Vagina (tissue), 2 donors: ENCODE measurements around the gene ZSWIM6. TPM values are rescaled to one million over a fixed set of nuclear protein-coding genes. Genes with fewer than 3 reads are reported as not detected.

Experiments used
- DNase-seq, 2 donors: peaks; one replicate each; pipeline ENCODE4 v3.0.0-alpha.2; 2017; ENCODE audit errors: extremely low spot score in 2 of 2
- H3K27ac ChIP-seq: fragments of 200-600 bp; sonication (generic); one replicate; pipeline ENCODE4 v1.5.1; 2019
- H3K27me3 ChIP-seq: fragments of 200-600 bp; sonication (generic); one replicate; pipeline ENCODE4 v1.5.1; 2019
- H3K36me3 ChIP-seq, 2 donors: fragments of 200-600 bp; sonication (generic); one replicate each; pipeline ENCODE4 v1.5.1; 2017 to 2019
- H3K4me1 ChIP-seq: fragments of 200-600 bp; sonication (generic); one replicate; pipeline ENCODE4 v1.5.1; 2019
- H3K4me3 ChIP-seq, 2 donors: fragments of 200-600 bp; sonication (generic); 1 replicate in 1 of 2; 2 replicates in 1 of 2; pipeline ENCODE4 v1.5.1; 2016 to 2019
- H3K9me3 ChIP-seq: fragments of 200-600 bp; sonication (generic); one replicate; pipeline ENCODE4 v1.5.1; 2019
- POLR2A ChIP-seq, 2 donors: fragments of 450-650 bp; IDR thresholded peaks; one replicate each; pipeline ENCODE4 v1.6.1; 2017; ENCODE audit warnings: antibody characterized with exemption in 2 of 2, mild to moderate bottlenecking in 2 of 2, moderate library complexity in 2 of 2
- POLR2AphosphoS5 ChIP-seq, 2 donors: sonication (generic); formaldehyde crosslinking; IDR thresholded peaks; one replicate each; pipeline ENCODE4 v1.9.0; 2017; ENCODE audit warnings: antibody characterized with exemption in 2 of 2, mild to moderate bottlenecking in 2 of 2, low read depth in 1 of 2; ENCODE audit not compliant: insufficient read depth in 1 of 2
- intact Hi-C: fragments of 100-400 bp; cut with DNase I; formaldehyde crosslinking; loops from one replicate; pipeline ENCODE4 v1.15.1; 2023
- total RNA-seq: library from RNA; depleted of rRNA; stranded (reverse); fragments of >200 nt; gene quantifications from one replicate; pipeline ENCODE4 v1.2.3, GENCODE V29; 2016
- TF ChIP-seq, protein P1 (sequence below), 3 experiments: fragments of 450-650 bp in 2 of 3; fragments of 200-600 bp in 1 of 3; sonication (generic) in 1 of 3; IDR thresholded peaks; one replicate each; pipeline ENCODE4 v1.5.1; 2017 to 2019; ENCODE audit warnings: antibody characterized with exemption in 3 of 3, mild to moderate bottlenecking in 2 of 3, moderate library complexity in 2 of 3

ZSWIM6 gene
- total RNA-seq, 1 donor from 2014 or later = 16.7 TPM

DNA sequence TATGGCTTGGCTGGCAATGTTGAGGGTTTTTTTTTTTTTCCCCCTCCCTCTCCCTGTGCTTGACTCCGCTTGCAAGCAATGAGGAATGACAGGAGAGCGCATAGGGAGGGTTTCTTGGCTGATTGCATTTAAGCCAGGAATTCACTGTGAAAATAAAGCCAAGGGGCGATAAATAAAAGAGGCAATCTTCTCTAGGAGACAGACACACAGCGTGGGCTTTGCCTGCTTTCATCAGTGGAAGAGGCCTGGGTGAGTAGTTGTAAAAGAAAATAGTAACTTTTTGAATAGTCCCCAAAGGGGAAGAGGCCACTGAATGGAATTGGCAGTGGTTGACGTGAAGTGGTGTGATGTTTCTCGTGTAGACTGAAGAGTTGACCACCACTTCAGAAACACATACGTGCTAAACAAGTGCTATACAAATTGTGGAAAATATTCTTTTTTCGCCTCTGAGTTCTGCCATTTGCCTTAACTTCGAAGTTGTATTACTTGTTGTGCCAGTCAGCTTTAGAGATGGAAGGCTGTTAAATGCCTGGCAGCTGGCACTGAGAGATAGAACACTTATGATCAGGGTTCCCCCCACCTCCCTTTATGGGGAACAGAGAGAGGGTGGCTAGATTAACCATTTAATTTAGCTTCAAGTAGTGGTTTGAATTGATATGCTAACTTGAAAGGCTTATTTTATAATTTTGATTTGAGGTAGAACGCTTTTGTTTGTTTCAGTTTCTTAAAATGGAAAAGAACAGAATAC is 3.0 kb downstream of the ZSWIM6 start:
- Histone ChIP-seq H3K4me1 (peaks cover 21% of the 10 kb centered on the region), H3K27me3 (no peaks in the 10 kb centered on the region), H3K27ac (no peak overlapping the region), H3K4me3 (peak overlapping the region; percentile 90 to 94), H3K36me3 (no peaks in the 10 kb centered on the region), H3K9me3 (no peaks in the 10 kb centered on the region)
- no peak for DNase-seq
- TF ChIP-seq POLR2A (IDR thresholded peaks at IDR 0.05) (no peak), POLR2AphosphoS5 (IDR thresholded peaks at IDR 0.05; ENCODE audit: insufficient read depth in 1 of 2, low read depth in 1 of 2) (no peak)
- TF ChIP-seq, protein P1, sequence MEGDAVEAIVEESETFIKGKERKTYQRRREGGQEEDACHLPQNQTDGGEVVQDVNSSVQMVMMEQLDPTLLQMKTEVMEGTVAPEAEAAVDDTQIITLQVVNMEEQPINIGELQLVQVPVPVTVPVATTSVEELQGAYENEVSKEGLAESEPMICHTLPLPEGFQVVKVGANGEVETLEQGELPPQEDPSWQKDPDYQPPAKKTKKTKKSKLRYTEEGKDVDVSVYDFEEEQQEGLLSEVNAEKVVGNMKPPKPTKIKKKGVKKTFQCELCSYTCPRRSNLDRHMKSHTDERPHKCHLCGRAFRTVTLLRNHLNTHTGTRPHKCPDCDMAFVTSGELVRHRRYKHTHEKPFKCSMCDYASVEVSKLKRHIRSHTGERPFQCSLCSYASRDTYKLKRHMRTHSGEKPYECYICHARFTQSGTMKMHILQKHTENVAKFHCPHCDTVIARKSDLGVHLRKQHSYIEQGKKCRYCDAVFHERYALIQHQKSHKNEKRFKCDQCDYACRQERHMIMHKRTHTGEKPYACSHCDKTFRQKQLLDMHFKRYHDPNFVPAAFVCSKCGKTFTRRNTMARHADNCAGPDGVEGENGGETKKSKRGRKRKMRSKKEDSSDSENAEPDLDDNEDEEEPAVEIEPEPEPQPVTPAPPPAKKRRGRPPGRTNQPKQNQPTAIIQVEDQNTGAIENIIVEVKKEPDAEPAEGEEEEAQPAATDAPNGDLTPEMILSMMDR (IDR thresholded peaks at IDR 0.05) = no peak
- intact Hi-C loops = loop anchor here (5.0 to 10.0 kb wide), 2 partner anchors 72 to 170 kb away; partner anchors contain the start of gene SMIM15

DNA sequence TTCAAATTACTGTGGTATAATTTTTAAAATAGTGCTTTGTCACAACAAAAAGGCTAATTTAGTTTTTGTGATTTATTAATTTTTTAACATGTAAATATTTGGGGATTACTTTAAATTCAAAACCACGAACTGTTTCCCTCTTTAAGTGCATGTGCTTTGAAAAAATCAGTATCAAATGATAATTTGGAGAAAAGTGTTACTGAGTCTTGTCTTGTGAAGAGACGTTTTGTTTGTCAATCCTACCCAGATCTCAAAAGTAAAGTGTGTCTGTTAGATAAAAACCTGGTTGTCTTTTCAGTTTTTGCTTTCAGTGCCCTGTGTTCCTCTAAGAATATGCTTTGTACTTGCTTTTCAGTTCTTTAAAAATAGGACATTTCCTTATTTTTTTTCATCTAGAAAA is 7.7 kb downstream of the ZSWIM6 start:
- H3K27ac ChIP-seq = no peak overlapping the region
- DNase-seq = no peak
- TF ChIP-seq POLR2AphosphoS5 (IDR thresholded peaks at IDR 0.05; ENCODE audit: insufficient read depth in 1 of 2, low read depth in 1 of 2) (no peak), POLR2A (IDR thresholded peaks at IDR 0.05) (no peak)
- TF ChIP-seq, protein P1 (IDR thresholded peaks at IDR 0.05) = no peak
- intact Hi-C loops = loop anchor here (10.0 kb wide), 1 partner anchor 175 kb away; the partner anchor contains the start of gene SMIM15
- H3K4me3 ChIP-seq = no peak overlapping the region
- no peaks in the 10 kb centered on the region for H3K36me3 ChIP-seq
- H3K4me1 ChIP-seq = peaks cover 40% of the 10 kb centered on the region
- no peaks in the 10 kb centered on the region for H3K27me3 ChIP-seq
- no peaks in the 10 kb centered on the region for H3K9me3 ChIP-seq

DNA sequence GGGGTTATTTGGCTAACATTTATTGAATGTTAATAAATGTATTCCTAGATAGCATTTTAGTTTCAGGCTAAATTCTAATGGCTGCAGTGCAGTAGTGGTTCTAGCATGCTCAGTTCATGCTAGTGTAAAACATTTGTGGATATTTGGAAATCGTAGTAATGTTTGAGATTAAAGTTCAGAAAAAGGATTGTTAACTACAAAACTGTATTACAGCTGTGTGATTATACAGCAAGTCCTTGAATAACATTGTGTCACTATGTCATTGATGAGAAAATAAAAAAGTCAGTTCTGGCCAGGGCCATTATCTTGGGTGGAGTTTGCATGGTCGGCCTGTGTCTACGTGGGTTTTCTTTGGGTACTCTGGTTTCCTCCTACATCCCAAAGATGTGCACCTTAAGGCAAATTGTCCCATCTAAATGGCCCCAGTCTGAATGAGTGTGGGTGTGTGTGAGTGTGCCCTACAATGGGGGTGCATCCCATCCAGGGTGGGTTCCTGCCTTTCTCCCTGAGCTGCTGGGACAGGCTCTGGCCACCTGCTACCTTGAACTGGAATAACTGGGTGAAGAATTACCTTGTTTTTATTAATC is 8.8 kb downstream of the ZSWIM6 start:
- no peak overlapping the region for H3K4me3 ChIP-seq
- no peaks in the 10 kb centered on the region for H3K36me3 ChIP-seq
- H3K27ac ChIP-seq = no peak overlapping the region
- no peaks in the 10 kb centered on the region for H3K27me3 ChIP-seq
- DNase-seq = no peak
- H3K4me1 ChIP-seq = peaks cover 44% of the 10 kb centered on the region
- TF ChIP-seq, protein P1 (IDR thresholded peaks at IDR 0.05) = no peak
- TF ChIP-seq POLR2AphosphoS5 (IDR thresholded peaks at IDR 0.05; ENCODE audit: insufficient read depth in 1 of 2, low read depth in 1 of 2) (no peak), POLR2A (IDR thresholded peaks at IDR 0.05) (no peak)
- intact Hi-C loops = no loop called here
- H3K9me3 ChIP-seq = no peaks in the 10 kb centered on the region

DNA sequence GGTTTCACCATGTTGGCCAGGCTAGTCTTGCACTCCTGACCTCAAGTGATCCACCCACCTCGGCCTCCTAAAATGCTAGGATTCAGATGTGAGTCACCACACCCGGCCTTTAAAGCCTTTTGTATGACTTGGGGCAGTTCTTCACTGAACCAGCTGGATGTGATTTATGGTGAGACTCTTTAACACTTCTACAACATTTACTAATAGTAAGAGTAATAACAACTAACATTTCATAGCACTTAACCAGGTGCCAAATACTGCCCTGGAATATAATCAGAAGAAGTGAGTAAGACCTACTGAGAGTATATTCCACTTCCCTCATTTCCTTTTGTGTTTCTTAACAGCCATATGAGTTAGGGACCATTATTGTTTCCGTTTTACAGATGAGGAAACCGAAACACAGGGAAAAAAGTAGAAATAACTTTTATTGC is 10.0 kb downstream of the ZSWIM6 start:
- TF ChIP-seq, protein P1 (IDR thresholded peaks at IDR 0.05) = no peak
- TF ChIP-seq POLR2A (IDR thresholded peaks at IDR 0.05) = no peak
- no peak for TF ChIP-seq POLR2AphosphoS5 (IDR thresholded peaks at IDR 0.05; ENCODE audit: insufficient read depth in 1 of 2, low read depth in 1 of 2)
- DNase-seq = no peak
- Histone ChIP-seq H3K36me3 (no peaks in the 10 kb centered on the region), H3K9me3 (no peaks in the 10 kb centered on the region), H3K4me3 (no peak overlapping the region), H3K27ac (no peak overlapping the region), H3K4me1 (peaks cover 51% of the 10 kb centered on the region), H3K27me3 (no peaks in the 10 kb centered on the region)
- intact Hi-C loops = no loop called here
